Lung (tissue), 12 donors: ENCODE results near the gene CTSC. TPM values are rescaled to one million over a fixed set of nuclear protein-coding genes. Genes with fewer than 3 reads are reported as not detected.

Experiments used
- ATAC-seq: fragments of 200-7000 bp; cut with Tn5 transposase; one replicate; pipeline ENCODE4 v1.9.1; 2020; ENCODE audit warnings: moderate number of reproducible peaks; ENCODE audit not compliant: insufficient read depth, low FRiP score
- DNase-seq, 3 donors: peaks; one replicate each; pipeline ENCODE4 v3.0.0-alpha.2; 2013 to 2017
- H3K27ac ChIP-seq, 2 donors: one replicate each; pipeline ENCODE4 v1.5.1; 2013; ENCODE audit warnings: mild to moderate bottlenecking in 2 of 2, moderate library complexity in 2 of 2, control low read depth in 1 of 2, inconsistent platforms in 1 of 2, low read depth in 1 of 2, low read length in 1 of 2
- H3K27me3 ChIP-seq, 3 donors: one replicate each; pipeline ENCODE4 v1.5.1; 2013; ENCODE audit warnings: low read length in 2 of 3; ENCODE audit not compliant: control insufficient read depth in 3 of 3, insufficient read depth in 3 of 3
- H3K36me3 ChIP-seq, 4 donors: one replicate each; pipeline ENCODE4 v1.5.1; 2013; ENCODE audit warnings: low read length in 4 of 4, mild to moderate bottlenecking in 1 of 4, moderate library complexity in 1 of 4; ENCODE audit not compliant: control insufficient read depth in 4 of 4, insufficient read depth in 4 of 4
- H3K4me1 ChIP-seq, 5 donors: one replicate each; pipeline ENCODE4 v1.5.1; 2013; ENCODE audit warnings: low read length in 5 of 5, mild to moderate bottlenecking in 2 of 5, moderate library complexity in 1 of 5; ENCODE audit not compliant: control insufficient read depth in 5 of 5, insufficient read depth in 5 of 5
- H3K4me3 ChIP-seq: one replicate; pipeline ENCODE4 v1.5.1; 2013; ENCODE audit warnings: mild to moderate bottlenecking, control low read depth, moderate library complexity
- H3K9ac ChIP-seq, 2 donors: one replicate each; pipeline ENCODE4 v1.5.1; 2013; ENCODE audit warnings: low read length in 2 of 2, control low read depth in 1 of 2; ENCODE audit not compliant: insufficient read depth in 1 of 2
- H3K9me3 ChIP-seq, 4 donors: one replicate each; pipeline ENCODE4 v1.5.1; 2013; ENCODE audit warnings: low read length in 3 of 4, mild to moderate bottlenecking in 1 of 4, moderate library complexity in 1 of 4; ENCODE audit not compliant: control insufficient read depth in 4 of 4, insufficient read depth in 3 of 4
- WGBS, 2 donors: extraction: QIAGEN DNeasy Blood & Tissue Kit; methylation state at CpG; one replicate each; pipeline ENCODE4 v1.1.7; 2013; 5-methylcytosine and 5-hydroxymethylcytosine counted together
- polyA plus RNA-seq, 2 donors: library from polyadenylated mRNA; stranded (reverse); fragments of 200-250 nt; gene quantifications; one replicate each; pipeline ENCODE4 v1.2.1, GENCODE V29; 2013
- total RNA-seq, 2 donors: library from RNA; depleted of rRNA in 1 of 2; stranded (reverse); fragments of >200 nt in 1 of 2; gene quantifications; one replicate each; pipeline ENCODE4 v1.2.1, GENCODE V29; 2014 to 2021
- TF ChIP-seq, protein P1 (sequence below): IDR thresholded peaks from 2 replicates; pipeline ENCODE4 v1.5.1; 2012; ENCODE audit warnings: mild to moderate bottlenecking; ENCODE audit errors: control extremely low read depth, extremely low read depth
- donor health status: control.
- donor health status: control.
- donor health status: Bipolar disorder and iron deficiency.
- donor health status: healthy.
- donor health status: DM: yes; HTN: yes; CAD: no.

CTSC gene
- total and polyA plus RNA-seq, 4 donors, result 87.1 to 363 (median 221) TPM

- no peak for DNase-seq
- 80 to 91% methylated on average over 3 of the region's 3 CpGs for WGBS, 2 donors
Observed at GRCh38 chr11:88295028-88295427, 42.5 kb downstream of the CTSC start.

DNA sequence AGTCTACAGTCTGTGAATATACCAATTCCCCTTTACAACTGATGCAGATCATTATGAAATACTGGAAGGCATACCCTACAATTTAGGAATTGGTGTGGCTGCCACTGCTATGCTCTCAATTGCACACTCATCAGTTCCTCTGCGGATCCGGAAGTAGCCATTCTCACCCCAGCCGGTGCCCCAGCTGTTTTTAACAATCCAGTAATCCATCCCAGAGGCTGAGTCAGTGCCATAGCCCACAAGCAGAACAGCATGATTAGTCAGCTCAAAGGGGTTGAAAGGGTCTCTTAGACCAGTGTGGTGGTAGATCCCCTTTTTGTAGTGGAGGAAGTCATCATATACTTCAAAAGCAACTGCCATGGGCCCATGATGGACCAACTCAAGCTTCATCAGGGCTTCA lies 43.6 kb downstream of the CTSC start:
- H3K27ac ChIP-seq, result no peak overlapping the region
- peaks cover 0 to 35% (median 15%) of the 10 kb centered on the region in 5 donors for H3K4me1 ChIP-seq
- TF ChIP-seq, protein P1, sequence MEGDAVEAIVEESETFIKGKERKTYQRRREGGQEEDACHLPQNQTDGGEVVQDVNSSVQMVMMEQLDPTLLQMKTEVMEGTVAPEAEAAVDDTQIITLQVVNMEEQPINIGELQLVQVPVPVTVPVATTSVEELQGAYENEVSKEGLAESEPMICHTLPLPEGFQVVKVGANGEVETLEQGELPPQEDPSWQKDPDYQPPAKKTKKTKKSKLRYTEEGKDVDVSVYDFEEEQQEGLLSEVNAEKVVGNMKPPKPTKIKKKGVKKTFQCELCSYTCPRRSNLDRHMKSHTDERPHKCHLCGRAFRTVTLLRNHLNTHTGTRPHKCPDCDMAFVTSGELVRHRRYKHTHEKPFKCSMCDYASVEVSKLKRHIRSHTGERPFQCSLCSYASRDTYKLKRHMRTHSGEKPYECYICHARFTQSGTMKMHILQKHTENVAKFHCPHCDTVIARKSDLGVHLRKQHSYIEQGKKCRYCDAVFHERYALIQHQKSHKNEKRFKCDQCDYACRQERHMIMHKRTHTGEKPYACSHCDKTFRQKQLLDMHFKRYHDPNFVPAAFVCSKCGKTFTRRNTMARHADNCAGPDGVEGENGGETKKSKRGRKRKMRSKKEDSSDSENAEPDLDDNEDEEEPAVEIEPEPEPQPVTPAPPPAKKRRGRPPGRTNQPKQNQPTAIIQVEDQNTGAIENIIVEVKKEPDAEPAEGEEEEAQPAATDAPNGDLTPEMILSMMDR, result no peak
- no peak overlapping the region for H3K4me3 ChIP-seq
- no peak overlapping the region for H3K9ac ChIP-seq
- 88 to 92% methylated on average over 3 of the region's 3 CpGs for WGBS, 2 donors
- ATAC-seq (no peak), DNase-seq (no peak)
- no peaks in the 10 kb centered on the region for H3K27me3 ChIP-seq
- H3K36me3 ChIP-seq, result peaks cover 0 to 13% (median 1%) of the 10 kb centered on the region in 4 donors
- H3K9me3 ChIP-seq, result no peaks in the 10 kb centered on the region

More at GRCh38 chr11:88295028-88295427, 42.5 kb downstream of the CTSC start:
- no peak overlapping the region for H3K27ac ChIP-seq
- peaks cover 0 to 35% (median 15%) of the 10 kb centered on the region in 5 donors for H3K4me1 ChIP-seq
- H3K9ac ChIP-seq, result no peak overlapping the region
- no peaks in the 10 kb centered on the region for H3K9me3 ChIP-seq
- H3K27me3 ChIP-seq, result no peaks in the 10 kb centered on the region
- H3K4me3 ChIP-seq, result no peak overlapping the region
- H3K36me3 ChIP-seq, result peaks cover 0 to 12% (median 1%) of the 10 kb centered on the region in 4 donors
- TF ChIP-seq, protein P1, result no peak
- no peak for ATAC-seq

DNA sequence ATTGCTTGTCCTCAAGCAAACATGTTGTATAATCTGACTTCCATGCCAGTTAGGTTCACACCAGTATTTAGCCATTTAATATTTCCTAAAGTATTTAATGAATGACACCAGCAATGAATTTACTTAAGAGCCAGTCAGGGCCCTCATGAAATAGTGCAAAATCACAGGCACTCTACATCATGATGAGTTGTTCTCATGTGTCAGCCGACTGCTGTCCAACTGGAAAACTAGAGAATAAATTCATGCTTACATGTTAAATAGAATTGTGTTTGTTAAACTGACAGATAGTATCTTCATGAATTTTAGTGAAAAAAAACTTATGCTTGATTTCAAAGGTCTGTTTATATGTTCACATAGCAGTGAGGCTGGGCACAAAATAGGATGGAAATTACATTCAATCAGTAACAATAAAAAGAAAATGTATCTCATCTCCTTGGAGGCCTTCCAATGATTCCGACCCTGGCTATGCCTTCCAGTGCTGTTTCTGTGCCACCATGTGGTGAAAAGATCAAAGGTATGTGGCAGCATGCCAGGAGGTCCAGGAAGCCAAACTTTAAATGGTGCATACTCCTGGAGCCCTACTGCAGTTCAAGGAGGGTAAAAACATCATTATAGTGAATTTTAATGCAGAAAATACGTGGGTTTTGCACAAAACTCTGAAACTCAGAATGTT lies 45.2 kb downstream of the CTSC start:
- H3K4me1 ChIP-seq, result peaks cover 0 to 19% (median 9%) of the 10 kb centered on the region in 5 donors
- H3K27ac ChIP-seq, result no peak overlapping the region
- no peaks in the 10 kb centered on the region for H3K27me3 ChIP-seq
- TF ChIP-seq, protein P1, result no peak
- 42 to 75% methylated on average over 3 of the region's 3 CpGs for WGBS, 2 donors
- H3K9me3 ChIP-seq, result no peaks in the 10 kb centered on the region
- H3K9ac ChIP-seq, result no peak overlapping the region
- ATAC-seq (no peak), DNase-seq (peak; percentile 29 to 53 (median 43))
- H3K4me3 ChIP-seq, result no peak overlapping the region
- H3K36me3 ChIP-seq, result peaks cover 0 to 13% (median 1%) of the 10 kb centered on the region in 4 donors
